Neural cell (in vitro differentiated cells): Measurements from ENCODE around the gene MAGED2. TPM values are rescaled to one million over a fixed set of nuclear protein-coding genes. Genes with fewer than 3 reads are reported as not detected.

Source experiments
- H2AFZ ChIP-seq: fragments of 200-600, 300-800 bp; sonication (generic), shearing (Covaris generic); 2 replicates; pipeline ENCODE4 v1.6.0; 2014; ENCODE audit warnings: low read depth, mild to moderate bottlenecking, antibody characterized with exemption, low read length, moderate library complexity
- H3F3A ChIP-seq: fragments of 200-600 bp; shearing (Covaris generic); 2 replicates; pipeline ENCODE4 v1.6.1; 2016; ENCODE audit warnings: mild to moderate bottlenecking, moderate library complexity, mixed read lengths, antibody characterized with exemption, low read length; ENCODE audit not compliant: insufficient read depth, poor library complexity, severe bottlenecking
- H3K27ac ChIP-seq: fragments of 200-600, 300-800 bp; sonication (generic), shearing (Covaris generic); 2 replicates; pipeline ENCODE4 v1.5.1; 2014; ENCODE audit warnings: mild to moderate bottlenecking, low read length, moderate library complexity
- H3K27me3 ChIP-seq: fragments of 300-800, 200-600 bp; sonication (generic), shearing (Covaris generic); 2 replicates; pipeline ENCODE4 v1.6.0; 2014; ENCODE audit warnings: mild to moderate bottlenecking, low read depth, low read length, moderate library complexity; ENCODE audit not compliant: insufficient read depth
- H3K36me3 ChIP-seq: fragments of 300-800, 200-600 bp; sonication (generic), shearing (Covaris generic); 2 replicates; pipeline ENCODE4 v1.5.1; 2014; ENCODE audit warnings: mild to moderate bottlenecking, antibody characterized with exemption, low read length, moderate library complexity; ENCODE audit not compliant: insufficient read depth
- H3K4me2 ChIP-seq: fragments of 300-800, 200-600 bp; sonication (generic), shearing (Covaris generic); 2 replicates; pipeline ENCODE4 v1.6.0; 2014; ENCODE audit warnings: mild to moderate bottlenecking, low read length
- H3K4me3 ChIP-seq: fragments of 300-800, 200-600 bp; sonication (generic), shearing (Covaris generic); 2 replicates; pipeline ENCODE4 v1.5.1; 2014; ENCODE audit warnings: mild to moderate bottlenecking, low read length, moderate library complexity
- H3K79me2 ChIP-seq: fragments of 200-600 bp; shearing (Covaris generic); replicated peaks from 2 replicates; pipeline ENCODE4 v1.6.0; 2014; ENCODE audit warnings: mild to moderate bottlenecking, low read length, moderate library complexity; ENCODE audit not compliant: insufficient read depth
- H3K9ac ChIP-seq: fragments of 300-800, 200-600 bp; sonication (generic), shearing (Covaris generic); 2 replicates; pipeline ENCODE4 v1.6.1; 2016; ENCODE audit warnings: mild to moderate bottlenecking, low read length, mixed read lengths
- H3K9me2 ChIP-seq: fragments of 200-600 bp; shearing (Covaris generic); 2 replicates; pipeline ENCODE4 v1.6.1; 2016; ENCODE audit warnings: mild to moderate bottlenecking, low read length, mixed read lengths; ENCODE audit not compliant: insufficient read depth
- H3K9me3 ChIP-seq: fragments of 200-600, 300-800 bp; sonication (generic), shearing (Covaris generic); 2 replicates; pipeline ENCODE4 v1.6.1; 2016; ENCODE audit warnings: mild to moderate bottlenecking, mixed run types, low read length, moderate library complexity, mixed read lengths
- H4K20me1 ChIP-seq: fragments of 200-600 bp; shearing (Covaris generic); 2 replicates; pipeline ENCODE4 v1.6.1; 2016; ENCODE audit warnings: mild to moderate bottlenecking, mixed run types; ENCODE audit not compliant: insufficient read depth
- CTCF ChIP-seq: fragments of 450-650 bp; IDR thresholded peaks from 2 replicates; pipeline ENCODE4 v1.5.1; 2014; ENCODE audit warnings: antibody characterized with exemption, mild to moderate bottlenecking, moderate library complexity; ENCODE audit not compliant: poor library complexity, severe bottlenecking
- EP300 ChIP-seq: fragments of 450-650 bp; conservative IDR thresholded peaks from 2 replicates; pipeline ENCODE4 v1.6.1; 2014; ENCODE audit warnings: antibody characterized with exemption, mild to moderate bottlenecking, moderate library complexity; ENCODE audit not compliant: poor library complexity, severe bottlenecking
- EZH2 ChIP-seq: fragments of 200-600, 300-800 bp; shearing (Covaris generic), sonication (generic); IDR thresholded peaks from 2 replicates; pipeline ENCODE4 v1.6.1; 2014; ENCODE audit warnings: antibody characterized with exemption, low read length, borderline replicate concordance, mild to moderate bottlenecking; ENCODE audit not compliant: insufficient read depth, poor library complexity, severe bottlenecking
- MXI1 ChIP-seq: fragments of 450-650 bp; conservative IDR thresholded peaks from 2 replicates; pipeline ENCODE4 v1.6.1; 2014; ENCODE audit warnings: antibody characterized with exemption, mild to moderate bottlenecking; ENCODE audit not compliant: poor library complexity, severe bottlenecking
- POLR2AphosphoS5 ChIP-seq: IDR thresholded peaks from 2 replicates; pipeline ENCODE4 v1.6.1; 2012
- RAD21 ChIP-seq: fragments of 450-650 bp; conservative IDR thresholded peaks from 2 replicates; pipeline ENCODE4 v1.6.1; 2014; ENCODE audit warnings: antibody characterized with exemption, mild to moderate bottlenecking, moderate library complexity
- REST ChIP-seq: IDR thresholded peaks from 2 replicates; pipeline ENCODE4 v1.6.1; 2012; ENCODE audit warnings: borderline replicate concordance
- SMC3 ChIP-seq: fragments of 450-650 bp; conservative IDR thresholded peaks from 2 replicates; pipeline ENCODE4 v1.6.1; 2014; ENCODE audit warnings: antibody characterized with exemption, mild to moderate bottlenecking, moderate library complexity; ENCODE audit not compliant: poor library complexity
- TAF1 ChIP-seq: IDR thresholded peaks from 2 replicates; pipeline ENCODE4 v1.6.1; 2012; ENCODE audit warnings: low read depth
- polyA minus RNA-seq: library from RNA; depleted of rRNA, polyadenylated mRNA; stranded (reverse); fragments of >200 nt; gene quantifications from 2 replicates; pipeline ENCODE4 v1.2.3, GENCODE V29; 2014
- polyA plus RNA-seq: library from polyadenylated mRNA; depleted of rRNA; stranded (reverse); fragments of >200 nt; gene quantifications from 2 replicates; pipeline ENCODE4 v1.2.3, GENCODE V29; 2014

Gene MAGED2
- polyA plus RNA-seq (982 and 1,118 TPM in 2 replicates), polyA minus RNA-seq (506 and 539 TPM in 2 replicates)

- Histone ChIP-seq H4K20me1 (no peaks in the 10 kb centered on the region), H3K27me3 (no peaks in the 10 kb centered on the region), H3K9ac (peak within 1 kb of the TSS; percentile 97), H3K79me2 (peaks cover 17% of the 10 kb centered on the region), H3K4me3 (peak within 1 kb of the TSS; percentile 79), H3K4me2 (no peak within 1 kb of the TSS), H3K36me3 (no peaks in the 10 kb centered on the region), H3F3A (no peaks in the 10 kb centered on the region), H3K9me3 (no peaks in the 10 kb centered on the region), H3K9me2 (no peaks in the 10 kb centered on the region), H2AFZ (peak within 1 kb of the TSS; percentile 56), H3K27ac (peak within 1 kb of the TSS; percentile 99)
- peak; percentile 72 for TF ChIP-seq POLR2AphosphoS5
- peak; percentile 36 for TF ChIP-seq TAF1
- TF ChIP-seq SMC3: no peak
- peak; percentile 32 for TF ChIP-seq RAD21
- TF ChIP-seq MXI1: no peak
Measured at GRCh38 chrX:54807524-54808108, at the start of gene MAGED2. Gene MAGED2 (plus strand): TSS chrX:54807745. CDS start chrX:54809332, 1,587 bp downstream.

- H3K9me2 ChIP-seq: no peaks in the 10 kb centered on the region
- H3K4me3 ChIP-seq: no peak overlapping the region
- H3K36me3 ChIP-seq: no peaks in the 10 kb centered on the region
- no peak overlapping the region for H3K4me2 ChIP-seq
- H3K9me3 ChIP-seq: no peaks in the 10 kb centered on the region
- TF ChIP-seq EP300: no peak
- TF ChIP-seq POLR2AphosphoS5: no peak
- no peak for TF ChIP-seq TAF1
- TF ChIP-seq SMC3: no peak
- TF ChIP-seq EZH2: no peak
- no peak for TF ChIP-seq RAD21
- TF ChIP-seq MXI1: no peak
- no peak for TF ChIP-seq REST
- no peak for TF ChIP-seq CTCF
- no peaks in the 10 kb centered on the region for H3K79me2 ChIP-seq
- no peaks in the 10 kb centered on the region for H4K20me1 ChIP-seq
- H2AFZ ChIP-seq: no peak overlapping the region
- no peaks in the 10 kb centered on the region for H3K27me3 ChIP-seq
- H3K9ac ChIP-seq: no peak overlapping the region
- no peaks in the 10 kb centered on the region for H3F3A ChIP-seq
- no peak overlapping the region for H3K27ac ChIP-seq
Measured at GRCh38 chrX:54758114-54759055, 49.2 kb upstream of the MAGED2 start.
